Endothelial cell of umbilical vein (primary cell): ENCODE results near the gene CAPN2.
"Not testable (repeated sequence)": the region's sequence is repeated elsewhere in the genome, so short reads cannot be mapped to it uniquely, and the experiment has no call there.

Experiments
- CTCF ChIP-seq, 2 donors: IDR thresholded peaks; 1 replicate in 1 of 2; 2 replicates in 1 of 2; pipeline ENCODE4 v1.5.1; 2011; ENCODE audit warnings: low read length in 2 of 2, mild to moderate bottlenecking in 2 of 2, moderate library complexity in 2 of 2, control low read depth in 1 of 2, inconsistent platforms in 1 of 2, low read depth in 1 of 2; ENCODE audit not compliant: insufficient read depth in 1 of 2; ENCODE audit errors: extremely low read depth in 1 of 2
- EZH2 ChIP-seq: IDR thresholded peaks from 2 replicates; pipeline ENCODE4 v1.6.1; 2012; ENCODE audit warnings: borderline replicate concordance, low read depth, mild to moderate bottlenecking, moderate library complexity, low read length, inconsistent platforms; ENCODE audit not compliant: severe bottlenecking
- FOS ChIP-seq: IDR thresholded peaks from 2 replicates; pipeline ENCODE4 v1.6.1; 2011; ENCODE audit warnings: mild to moderate bottlenecking, low read length, moderate library complexity, borderline replicate concordance; ENCODE audit not compliant: insufficient read depth
- MAX ChIP-seq: IDR thresholded peaks from 2 replicates; pipeline ENCODE4 v1.6.1; 2011; ENCODE audit not compliant: insufficient read depth, insufficient read length
- MYC ChIP-seq: IDR thresholded peaks from one replicate; pipeline ENCODE4 v1.6.1; 2011; ENCODE audit warnings: mild to moderate bottlenecking, low read depth, low read length
- POLR2A ChIP-seq: IDR thresholded peaks from 2 replicates; pipeline ENCODE4 v1.6.1; 2012; ENCODE audit warnings: low read depth, mild to moderate bottlenecking, control low read depth, low read length
- POLR2AphosphoS5 ChIP-seq: IDR thresholded peaks from 2 replicates; pipeline ENCODE4 v1.6.1; 2012; ENCODE audit warnings: low read depth, mild to moderate bottlenecking, control low read depth, low read length, moderate library complexity; ENCODE audit not compliant: insufficient read depth

GRCh38 chr1:223817265-223817664 lies 104.9 kb downstream of the CAPN2 start:
- TF ChIP-seq CTCF (IDR thresholded peaks at IDR 0.05; ENCODE audit: extremely low read depth in 1 of 2, insufficient read depth in 1 of 2, low read depth in 1 of 2, low read length in 2 of 2); MAX; POLR2A; MYC; EZH2; POLR2AphosphoS5; FOS: not testable (repeated sequence)
